H1 (cell line): Measurements from ENCODE around the gene TBC1D25. TPM values are rescaled to one million over a fixed set of nuclear protein-coding genes. Genes with fewer than 3 reads are reported as not detected.

Experiments
- CTCF ChIA-PET: fragments of 300-600 bp; sonication (Branson Sonifier 250); formaldehyde crosslinking; loops from one replicate; lab custom pipeline; 2021; ENCODE audit not compliant: partially characterized antibody; lab: Charles Lee
- POLR2A ChIA-PET: fragments of 300-600 bp; sonication (Branson Sonifier 250); formaldehyde crosslinking; loops from one replicate; lab custom pipeline; 2021; ENCODE audit warnings: inconsistent platforms; ENCODE audit not compliant: partially characterized antibody; lab: Charles Lee
- DNase-seq, 2 experiments: peaks; one replicate each; pipeline versions ENCODE4 v3.0.0 to v3.0.0-alpha.2; 2010 to 2022; ENCODE audit warnings: low spot score in 2 of 2, low read depth in 1 of 2, mixed read lengths in 1 of 2
- FAIRE-seq: peaks from 2 replicates; lab custom pipeline; 2011; peaks lifted over from hg19 to GRCh38; lab: Jason Lieb, UNC
- H2AFZ ChIP-seq: 2 replicates; pipeline ENCODE4 v1.8.1; 2012; ENCODE audit warnings: low read length, inconsistent platforms
- H2AK5ac ChIP-seq: 2 replicates; pipeline ENCODE4 v1.6.1; 2013; ENCODE audit warnings: low read depth, low read length
- H2BK120ac ChIP-seq: replicated peaks from 2 replicates; pipeline ENCODE3; 2013; ENCODE audit warnings: low read depth, low read length, inconsistent platforms
- H2BK12ac ChIP-seq: 2 replicates; pipeline ENCODE4 v1.6.1; 2013; ENCODE audit warnings: low read depth, low read length
- H2BK15ac ChIP-seq: 2 replicates; pipeline ENCODE4 v1.6.1; 2013; ENCODE audit warnings: low read length
- H2BK20ac ChIP-seq: 2 replicates; pipeline ENCODE4 v1.6.1; 2013; ENCODE audit warnings: low read length
- H2BK5ac ChIP-seq: 2 replicates; pipeline ENCODE4 v1.6.1; 2013; ENCODE audit warnings: low read depth, low read length
- H3K14ac ChIP-seq: 2 replicates; pipeline ENCODE4 v1.6.1; 2013; ENCODE audit warnings: inconsistent platforms; ENCODE audit not compliant: insufficient read length
- H3K18ac ChIP-seq: 2 replicates; pipeline ENCODE4 v1.6.1; 2013; ENCODE audit warnings: low read length; ENCODE audit errors: extremely low read depth
- H3K23ac ChIP-seq: 2 replicates; pipeline ENCODE4 v1.6.1; 2013; ENCODE audit warnings: inconsistent platforms; ENCODE audit not compliant: insufficient read length
- H3K23me2 ChIP-seq: 2 replicates; pipeline ENCODE4 v1.6.1; 2013; ENCODE audit warnings: low read depth, low read length
- H3K27ac ChIP-seq: 2 replicates; pipeline ENCODE4 v1.6.1; 2011; ENCODE audit warnings: low read depth, low read length, inconsistent platforms
- H3K27me3 ChIP-seq, 4 experiments: replicated peaks in 1 of 4; 1 replicate in 1 of 4; 2 replicates in 3 of 4; pipeline versions ENCODE4 v1.6.1 to v1.8.1; 2011 to 2013; ENCODE audit warnings: low read length in 3 of 4, mild to moderate bottlenecking in 3 of 4, inconsistent platforms in 2 of 4, mixed read lengths in 2 of 4, moderate library complexity in 1 of 4; ENCODE audit not compliant: control insufficient read depth in 3 of 4, insufficient read depth in 3 of 4; ENCODE audit errors: extremely low read depth in 1 of 4
- H3K36me3 ChIP-seq, 4 experiments: 2 replicates each; pipeline versions ENCODE4 v1.6.1 to v1.8.1; 2011 to 2013; ENCODE audit warnings: mild to moderate bottlenecking in 4 of 4, low read length in 3 of 4, moderate library complexity in 2 of 4, control low read depth in 1 of 4, inconsistent platforms in 1 of 4; ENCODE audit not compliant: insufficient read depth in 4 of 4, control insufficient read depth in 2 of 4
- H3K4ac ChIP-seq: replicated peaks from 2 replicates; pipeline ENCODE3; 2013; ENCODE audit warnings: low read length, low read depth, mixed read lengths, inconsistent platforms; ENCODE audit not compliant: insufficient read length
- H3K4me1 ChIP-seq, 4 experiments: replicated peaks in 1 of 4; 1 replicate in 1 of 4; 2 replicates in 3 of 4; pipeline versions ENCODE4 v1.6.1 to v1.8.1; 2011 to 2013; ENCODE audit warnings: low read length in 3 of 4, inconsistent platforms in 2 of 4, mixed read lengths in 1 of 4; ENCODE audit not compliant: insufficient read depth in 4 of 4, control insufficient read depth in 3 of 4
- H3K4me2 ChIP-seq, 2 experiments: 2 replicates each; pipeline versions ENCODE4 v1.6.1 to v1.8.1; 2011 to 2013; ENCODE audit warnings: low read depth in 2 of 2, low read length in 2 of 2, control low read depth in 1 of 2, inconsistent platforms in 1 of 2, mild to moderate bottlenecking in 1 of 2; ENCODE audit not compliant: insufficient read depth in 1 of 2
- H3K4me3 ChIP-seq, 4 experiments: fragments of 200-600, 300-600 bp in 1 of 4; sonication (generic), shearing (Covaris generic), sonication (Bioruptor Twin) in 1 of 4; 2 replicates each; pipeline versions ENCODE4 v1.5.1 to v1.8.1; 2011 to 2016; ENCODE audit warnings: low read length in 4 of 4, low read depth in 3 of 4, control low read depth in 2 of 4, inconsistent platforms in 2 of 4, mild to moderate bottlenecking in 2 of 4, mixed read lengths in 1 of 4, moderate library complexity in 1 of 4; ENCODE audit not compliant: insufficient read depth in 2 of 4; ENCODE audit errors: extremely low read depth in 1 of 4
- H3K56ac ChIP-seq: replicated peaks from 2 replicates; pipeline ENCODE3; 2013; ENCODE audit warnings: low read depth, mild to moderate bottlenecking, mixed read lengths, low read length, inconsistent platforms; ENCODE audit not compliant: insufficient read length
- H3K79me1 ChIP-seq: 2 replicates; pipeline ENCODE4 v1.6.1; 2013; ENCODE audit warnings: low read depth, low read length, control low read depth
- H3K79me2 ChIP-seq, 2 experiments: 2 replicates each; pipeline versions ENCODE4 v1.6.1 to v1.8.1; 2012 to 2013; ENCODE audit warnings: low read length in 2 of 2, mild to moderate bottlenecking in 2 of 2, inconsistent platforms in 1 of 2; ENCODE audit not compliant: insufficient read depth in 2 of 2, control insufficient read depth in 1 of 2
- H3K9ac ChIP-seq, 4 experiments: replicated peaks in 1 of 4; 1 replicate in 1 of 4; 2 replicates in 3 of 4; pipeline versions ENCODE4 v1.6.1 to v1.8.1; 2011 to 2013; ENCODE audit warnings: low read depth in 3 of 4, low read length in 3 of 4, control low read depth in 2 of 4, mild to moderate bottlenecking in 2 of 4, moderate library complexity in 2 of 4, inconsistent platforms in 1 of 4; ENCODE audit errors: extremely low read depth in 1 of 4
- H3K9me3 ChIP-seq, 2 experiments: 2 replicates each; pipeline versions ENCODE4 v1.6.1 to v1.8.1; 2012 to 2013; ENCODE audit warnings: mild to moderate bottlenecking in 2 of 2, moderate library complexity in 2 of 2, control low read depth in 1 of 2, inconsistent platforms in 1 of 2, low read depth in 1 of 2, low read length in 1 of 2, mixed read lengths in 1 of 2; ENCODE audit not compliant: insufficient read depth in 2 of 2
- H4K20me1 ChIP-seq, 2 experiments: replicated peaks in 1 of 2; 2 replicates each; pipeline versions ENCODE3 to v1.8.1; 2011 to 2013; ENCODE audit warnings: inconsistent platforms in 2 of 2, low read length in 2 of 2, mild to moderate bottlenecking in 1 of 2; ENCODE audit not compliant: insufficient read depth in 2 of 2, control insufficient read depth in 1 of 2
- H4K5ac ChIP-seq: 2 replicates; pipeline ENCODE4 v1.6.1; 2013; ENCODE audit warnings: low read length, low read depth, mixed read lengths, inconsistent platforms; ENCODE audit not compliant: insufficient read length
- H4K8ac ChIP-seq: 2 replicates; pipeline ENCODE4 v1.8.0; 2013; ENCODE audit warnings: mild to moderate bottlenecking, moderate library complexity, low read length, inconsistent platforms; ENCODE audit not compliant: insufficient read depth; ENCODE audit errors: extremely low read depth
- H4K91ac ChIP-seq: replicated peaks from 2 replicates; pipeline ENCODE3; 2013; ENCODE audit warnings: low read length, mixed read lengths, inconsistent platforms; ENCODE audit not compliant: insufficient read length
- BRCA1 ChIP-seq: IDR thresholded peaks from 2 replicates; pipeline ENCODE4 v1.6.1; 2012; ENCODE audit warnings: low read depth, low read length, improper control_type of control experiment
- CREB1 ChIP-seq: IDR thresholded peaks from 2 replicates; pipeline ENCODE4 v1.6.1; 2012; ENCODE audit warnings: inconsistent platforms
- EP300 ChIP-seq, 2 experiments: IDR thresholded peaks; 1 replicate in 1 of 2; 2 replicates in 1 of 2; pipeline ENCODE4 v1.6.1; 2011 to 2012; ENCODE audit warnings: low read depth in 2 of 2, low read length in 2 of 2, mild to moderate bottlenecking in 2 of 2, borderline replicate concordance in 1 of 2, inconsistent platforms in 1 of 2, moderate library complexity in 1 of 2
- HDAC6 ChIP-seq: IDR thresholded peaks from one replicate; pipeline ENCODE4 v1.7.1; 2012; ENCODE audit warnings: low read depth, mild to moderate bottlenecking, inconsistent platforms, low read length, moderate library complexity
- POLR2A ChIP-seq, 2 experiments: IDR thresholded peaks; 1 replicate in 1 of 2; 2 replicates in 1 of 2; pipeline ENCODE4 v1.6.1; 2011; ENCODE audit warnings: low read depth in 2 of 2, low read length in 2 of 2, mild to moderate bottlenecking in 2 of 2; ENCODE audit errors: control extremely low read depth in 1 of 2
- POLR2AphosphoS5 ChIP-seq: IDR thresholded peaks from 2 replicates; pipeline ENCODE4 v1.6.1; 2011; ENCODE audit warnings: low read depth, low read length
- RNF2 ChIP-seq: fragments of 200-900, 300-1000 bp; sonication (generic); IDR thresholded peaks from 2 replicates; pipeline ENCODE4 v1.7.1; 2016; ENCODE audit warnings: borderline replicate concordance, low read depth, mild to moderate bottlenecking, antibody characterized with exemption, low read length; ENCODE audit not compliant: poor library complexity, severe bottlenecking; ENCODE audit errors: missing control alignments
- SIN3A ChIP-seq, 2 experiments: IDR thresholded peaks in 1 of 2; conservative IDR thresholded peaks in 1 of 2; 2 replicates each; pipeline ENCODE4 v1.6.1; 2011 to 2012; ENCODE audit warnings: low read length in 2 of 2, improper control_type of control experiment in 1 of 2, low read depth in 1 of 2, mild to moderate bottlenecking in 1 of 2
- SIRT6 ChIP-seq: IDR thresholded peaks from one replicate; pipeline ENCODE4 v1.7.1; 2012; ENCODE audit warnings: low read length, inconsistent platforms
- SIX5 ChIP-seq: IDR thresholded peaks from 2 replicates; pipeline ENCODE4 v1.6.1; 2011; ENCODE audit warnings: mild to moderate bottlenecking, low read depth, low read length
- SP2 ChIP-seq: IDR thresholded peaks from 2 replicates; pipeline ENCODE4 v1.6.1; 2012; ENCODE audit warnings: mild to moderate bottlenecking, low read length, inconsistent platforms
- SP4 ChIP-seq: IDR thresholded peaks from 2 replicates; pipeline ENCODE4 v1.6.1; 2012; ENCODE audit warnings: low read length, inconsistent platforms
- TAF1 ChIP-seq: IDR thresholded peaks from 2 replicates; pipeline ENCODE4 v1.6.1; 2011; ENCODE audit warnings: mild to moderate bottlenecking, low read depth, low read length
- TAF7 ChIP-seq: optimal IDR thresholded peaks from 2 replicates; pipeline ENCODE3; 2011; ENCODE audit warnings: low read depth, mild to moderate bottlenecking, inconsistent platforms, low read length, moderate library complexity, borderline replicate concordance
- WGBS, 2 experiments: shearing (Covaris generic) in 1 of 2; methylation state at CpG; one replicate each; pipeline versions ENCODE4 v1.1.6 to v1.1.7; 2013 to 2015; ENCODE audit warnings: low lambda C conversion rate in 2 of 2, mixed read lengths in 2 of 2, inconsistent platforms in 1 of 2, low coverage in 1 of 2, missing lambda C conversion rate in 1 of 2; ENCODE audit not compliant: insufficient replicate concordance in 2 of 2, insufficient coverage in 1 of 2, insufficient read length in 1 of 2; ENCODE audit errors: extremely low coverage in 1 of 2, missing lambda C conversion rate in 1 of 2; 5-methylcytosine and 5-hydroxymethylcytosine counted together
- polyA plus RNA-seq, 7 experiments: library from polyadenylated mRNA; depleted of rRNA in 3 of 7; stranded (reverse) in 5 of 7; unstranded in 2 of 7; fragments of >200 nt in 5 of 7; fragments of 200-250 nt in 2 of 7; gene quantifications; 1 replicate in 5 of 7; 2 replicates in 1 of 7; 4 replicates in 1 of 7; pipeline versions ENCODE4 v1.2.1 to v1.2.3, GENCODE V29; 2011 to 2013; ENCODE audit warnings: missing spikeins in 2 of 7, mixed read lengths in 2 of 7
- total RNA-seq: library from RNA; stranded (reverse); fragmentation: NEBNext Ultra II Directional; extraction: Animal tissue kit (Norgen Biotek cat#: 25700); gene quantifications from 2 replicates; pipeline ENCODE4 v1.2.1, GENCODE V29; 2021
- TF ChIP-seq, protein P1 (sequence below): IDR thresholded peaks from 2 replicates; pipeline ENCODE4 v1.6.1; 2012; ENCODE audit warnings: inconsistent platforms

Gene TBC1D25
- total and polyA plus RNA-seq, 2 of the 8 experiments (the other 6 are each of a cell fraction or from before 2014, with no cell fraction given) = 6.5 to 6.8 TPM

DNA sequence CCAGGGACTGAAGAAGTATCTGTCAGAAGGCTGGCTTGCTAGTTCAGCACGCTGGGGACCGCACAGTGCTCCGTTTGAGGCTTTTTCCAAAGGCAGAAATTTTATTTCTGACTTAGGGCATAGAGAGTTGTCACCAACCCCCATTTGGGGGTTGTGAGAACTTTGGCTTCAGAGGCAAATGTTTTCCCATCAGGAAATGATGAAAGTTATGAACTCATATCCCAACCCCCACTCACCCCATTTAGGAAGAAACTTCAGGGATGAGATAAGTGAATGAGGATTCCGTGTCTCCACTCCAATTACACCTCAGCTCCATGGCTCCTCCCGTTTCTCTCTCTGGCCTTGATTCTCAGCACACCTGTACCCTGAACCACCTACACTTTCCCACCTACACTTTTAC, 53.5 kb downstream of the TBC1D25 start:
- Histone ChIP-seq H3K9ac (no peak overlapping the region), H3K23me2 (peaks cover 2% of the 10 kb centered on the region; the same call in 1 of the 2 replicates), H2AFZ (no peak overlapping the region), H4K5ac (no peak overlapping the region), H3K23ac (no peak overlapping the region), H3K4ac (no peak overlapping the region), H4K91ac (no peak overlapping the region), H3K4me3 (no peak overlapping the region), H2AK5ac (no peak overlapping the region), H3K79me1 (no peaks in the 10 kb centered on the region), H3K14ac (no peak overlapping the region), H3K4me2 (no peak overlapping the region), H2BK20ac (no peak overlapping the region), H4K8ac (no peak overlapping the region), H4K20me1 (no peaks in the 10 kb centered on the region), H3K56ac (no peak overlapping the region), H3K4me1 (no peaks in the 10 kb centered on the region), H3K27ac (no peak overlapping the region), H2BK5ac (no peak overlapping the region), H2BK120ac (no peak overlapping the region), H2BK12ac (no peak overlapping the region), H3K79me2 (no peaks in the 10 kb centered on the region), H2BK15ac (no peak overlapping the region), H3K9me3 (no peaks in the 10 kb centered on the region), H3K27me3 (no peaks in the 10 kb centered on the region), H3K18ac (no peak overlapping the region), H3K36me3 (no peaks in the 10 kb centered on the region; a peak in 1 of 8 replicates)
- 87% methylated on average over 5 of the region's 5 CpGs; no CpG with 5 or more reads in 1 of the 2 experiments for WGBS, 2 experiments
- DNase-seq (no peak), FAIRE-seq (no peak)
- ChIA-PET POLR2A (interaction anchor here (0.6 to 6.7 kb wide), 3 partner anchors 15 to 26 kb away, joined by 3 to 27 read pairs (median 3); partner anchors contain the start of gene RBM3), CTCF (interaction anchor here (1.3 kb wide), 1 partner anchor 13 kb away, joined by 4 read pairs; no protein-coding TSS in a partner anchor)
- TF ChIP-seq SP2 (no peak), POLR2AphosphoS5 (no peak), BRCA1 (no peak), TAF7 (no peak), SP4 (no peak), SIX5 (no peak), SIN3A (conservative IDR thresholded peaks at IDR 0.05 in 1 of 2, IDR thresholded peaks at IDR 0.05 in 1 of 2; ENCODE audit: low read depth in 1 of 2, low read length in 2 of 2) (no peak), HDAC6 (no peak), CREB1 (no peak), EP300 (IDR thresholded peaks at IDR 0.05; ENCODE audit: borderline replicate concordance in 1 of 2, low read depth in 2 of 2, low read length in 2 of 2) (no peak), SIRT6 (no peak), POLR2A (IDR thresholded peaks at IDR 0.05; ENCODE audit: control extremely low read depth in 1 of 2, low read depth in 2 of 2, low read length in 2 of 2) (no peak), TAF1 (no peak), RNF2 (no peak)
- TF ChIP-seq, protein P1, sequence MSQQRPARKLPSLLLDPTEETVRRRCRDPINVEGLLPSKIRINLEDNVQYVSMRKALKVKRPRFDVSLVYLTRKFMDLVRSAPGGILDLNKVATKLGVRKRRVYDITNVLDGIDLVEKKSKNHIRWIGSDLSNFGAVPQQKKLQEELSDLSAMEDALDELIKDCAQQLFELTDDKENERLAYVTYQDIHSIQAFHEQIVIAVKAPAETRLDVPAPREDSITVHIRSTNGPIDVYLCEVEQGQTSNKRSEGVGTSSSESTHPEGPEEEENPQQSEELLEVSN = no peak
